PC-9 (cell line): ENCODE results near the gene R3HCC1L.

Experiments
- EZH2 ChIP-seq: fragments of 200-600 bp; sonication (generic); IDR thresholded peaks from 2 replicates; pipeline ENCODE4 v1.8.0; 2017; ENCODE audit warnings: antibody characterized with exemption, low read depth
- TF ChIP-seq, protein P1 (sequence below): fragments of 200-600 bp; sonication (generic); conservative IDR thresholded peaks from 2 replicates; pipeline ENCODE4 v1.6.1; 2017; ENCODE audit warnings: mixed run types, antibody characterized with exemption, mild to moderate bottlenecking, moderate library complexity

DNA sequence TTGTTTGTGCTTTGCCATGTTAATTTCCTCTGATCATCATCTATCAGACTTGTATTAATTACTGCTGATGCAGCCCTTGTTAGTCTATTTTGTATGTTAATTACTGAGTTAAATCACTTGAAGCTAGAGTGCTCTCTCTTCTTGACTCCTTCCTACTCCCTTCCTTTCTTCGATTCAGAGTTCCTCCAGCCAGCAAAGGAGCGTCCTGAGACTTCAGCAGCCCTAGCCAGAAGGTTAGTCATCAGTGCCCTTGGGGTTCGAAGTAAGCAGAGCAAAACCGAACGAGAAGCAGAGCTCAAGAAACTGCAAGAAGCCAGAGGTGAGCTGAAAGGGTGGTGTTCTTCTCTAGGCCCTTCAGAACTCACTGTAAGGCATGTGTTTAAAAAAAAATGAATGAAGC lies 101.4 kb downstream of the R3HCC1L start:
- TF ChIP-seq, protein P1, sequence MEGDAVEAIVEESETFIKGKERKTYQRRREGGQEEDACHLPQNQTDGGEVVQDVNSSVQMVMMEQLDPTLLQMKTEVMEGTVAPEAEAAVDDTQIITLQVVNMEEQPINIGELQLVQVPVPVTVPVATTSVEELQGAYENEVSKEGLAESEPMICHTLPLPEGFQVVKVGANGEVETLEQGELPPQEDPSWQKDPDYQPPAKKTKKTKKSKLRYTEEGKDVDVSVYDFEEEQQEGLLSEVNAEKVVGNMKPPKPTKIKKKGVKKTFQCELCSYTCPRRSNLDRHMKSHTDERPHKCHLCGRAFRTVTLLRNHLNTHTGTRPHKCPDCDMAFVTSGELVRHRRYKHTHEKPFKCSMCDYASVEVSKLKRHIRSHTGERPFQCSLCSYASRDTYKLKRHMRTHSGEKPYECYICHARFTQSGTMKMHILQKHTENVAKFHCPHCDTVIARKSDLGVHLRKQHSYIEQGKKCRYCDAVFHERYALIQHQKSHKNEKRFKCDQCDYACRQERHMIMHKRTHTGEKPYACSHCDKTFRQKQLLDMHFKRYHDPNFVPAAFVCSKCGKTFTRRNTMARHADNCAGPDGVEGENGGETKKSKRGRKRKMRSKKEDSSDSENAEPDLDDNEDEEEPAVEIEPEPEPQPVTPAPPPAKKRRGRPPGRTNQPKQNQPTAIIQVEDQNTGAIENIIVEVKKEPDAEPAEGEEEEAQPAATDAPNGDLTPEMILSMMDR, result no peak
- no peak for TF ChIP-seq EZH2
